HFFc6 (cell line): Measurements from ENCODE around the gene MAP3K1. TPM values are rescaled to one million over a fixed set of nuclear protein-coding genes. Genes with fewer than 3 reads are reported as not detected.

Experiments
- DNase-seq: peaks from one replicate; pipeline ENCODE4 v3.0.0-alpha.2; 2018
- H3K27ac Mint-ChIP-seq: 2 replicates; pipeline ENCODE4 v1.8.0; 2020; ENCODE audit warnings: mild to moderate bottlenecking, mixed read lengths
- H3K27me3 Mint-ChIP-seq: 2 replicates; pipeline ENCODE4 v1.8.0; 2021; ENCODE audit warnings: mild to moderate bottlenecking, moderate library complexity, mixed read lengths; ENCODE audit not compliant: insufficient read depth
- H3K36me3 Mint-ChIP-seq: 2 replicates; pipeline ENCODE4 v1.8.0; 2021; ENCODE audit warnings: low read depth, mixed read lengths
- H3K4me1 Mint-ChIP-seq: 2 replicates; pipeline ENCODE4 v1.8.0; 2020; ENCODE audit warnings: low read depth, mixed read lengths
- H3K4me3 Mint-ChIP-seq: 2 replicates; pipeline ENCODE4 v1.8.0; 2020; ENCODE audit warnings: mild to moderate bottlenecking, moderate library complexity, mixed read lengths
- H3K9me3 Mint-ChIP-seq: 2 replicates; pipeline ENCODE4 v1.8.0; 2020; ENCODE audit warnings: mild to moderate bottlenecking, mixed read lengths
- CTCF ChIP-seq: fragments of 200-600 bp; sonication (generic); IDR thresholded peaks from 2 replicates; pipeline ENCODE4 v1.5.0; 2021; ENCODE audit warnings: antibody characterized with exemption, mild to moderate bottlenecking
- total RNA-seq, 6 experiments: library from RNA; stranded (reverse); fragmentation: NEBNext Ultra II Directional; extraction: Animal tissue kit (Norgen Biotek cat#: 25700); gene quantifications; 2 replicates in 1 of 6; 3 replicates in 5 of 6; pipeline ENCODE4 v1.2.3, GENCODE V29; 2021

MAP3K1 gene
- total RNA-seq, 6 experiments from 2014 or later, result 3.4 to 4.7 (median 3.7) TPM

GRCh38 chr5:56934325-56934724 lies 119.0 kb downstream of the MAP3K1 start:
- Mint-ChIP-seq H3K4me1 (peaks cover 15% of the 10 kb centered on the region), H3K27me3 (no peaks in the 10 kb centered on the region), H3K27ac (no peak overlapping the region), H3K4me3 (no peak overlapping the region), H3K9me3 (no peaks in the 10 kb centered on the region), H3K36me3 (peaks cover 24% of the 10 kb centered on the region)
- TF ChIP-seq CTCF, result no peak
- DNase-seq, result no peak

DNA sequence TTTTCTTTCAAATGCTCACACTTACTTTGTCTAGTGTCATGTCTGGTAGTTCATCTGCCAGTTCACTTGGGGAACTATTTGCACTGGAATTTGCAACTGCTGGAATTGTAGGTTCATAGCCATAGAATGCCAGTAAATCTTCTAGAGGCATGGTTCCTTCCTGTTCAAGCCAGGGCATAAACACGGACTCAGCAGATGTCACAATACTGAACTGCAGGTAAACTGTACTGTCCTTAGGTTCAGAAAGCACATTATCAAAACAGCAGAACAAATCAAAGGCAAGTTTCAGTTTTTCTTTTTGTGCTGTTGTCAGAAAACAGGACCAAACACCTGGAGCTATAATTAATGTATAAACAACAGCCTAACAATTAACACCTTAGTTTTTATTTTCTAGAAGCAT lies 123.5 kb downstream of the MAP3K1 start:
- no peak for DNase-seq
- Mint-ChIP-seq H3K27me3 (no peaks in the 10 kb centered on the region), H3K4me1 (peaks cover 36% of the 10 kb centered on the region), H3K4me3 (no peak overlapping the region), H3K27ac (no peak overlapping the region), H3K36me3 (peaks cover 39% of the 10 kb centered on the region), H3K9me3 (no peaks in the 10 kb centered on the region)
- no peak for TF ChIP-seq CTCF

DNA sequence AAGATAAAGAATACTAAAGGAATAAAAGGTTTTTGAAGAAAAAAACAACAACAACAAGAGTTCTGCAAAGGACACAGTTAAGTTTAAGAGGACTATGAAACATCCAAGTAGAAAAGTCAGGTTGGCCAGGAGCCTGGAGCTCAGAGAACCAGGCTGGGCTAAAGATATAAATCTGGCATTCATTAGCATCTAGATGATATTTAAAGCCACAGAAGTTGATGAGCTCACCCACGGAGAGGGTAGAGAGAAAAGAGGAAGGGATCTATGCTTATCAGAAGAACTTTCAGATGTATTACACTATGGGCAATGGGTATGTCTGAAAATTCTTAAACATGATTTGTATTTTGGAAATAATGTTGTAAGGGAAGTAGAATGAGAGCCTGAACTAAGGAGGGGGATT lies 126.6 kb downstream of the MAP3K1 start:
- H3K9me3 Mint-ChIP-seq, result no peaks in the 10 kb centered on the region
- no peak for TF ChIP-seq CTCF
- DNase-seq, result peak; percentile 74
- H3K36me3 Mint-ChIP-seq, result peaks cover 36% of the 10 kb centered on the region
- peaks cover 36% of the 10 kb centered on the region for H3K4me1 Mint-ChIP-seq
- H3K27ac Mint-ChIP-seq, result peak overlapping the region; percentile 56
- no peaks in the 10 kb centered on the region for H3K27me3 Mint-ChIP-seq
- no peak overlapping the region for H3K4me3 Mint-ChIP-seq

Other genes with a start within 250 kb of the MAP3K1 start
- gene SETD9, start 94.0 kb downstream of the MAP3K1 start, total RNA-seq, result 10 to 100 TPM in 1 of 6 experiments, 1 to 10 TPM in 5; 7.4 to 10.3 (median 9.1) TPM
- 10 to 100 TPM; 12.5 to 15.2 (median 14.5) TPM for gene MIER3, start 136.6 kb downstream of the MAP3K1 start, total RNA-seq